ENCODE measurements around the gene MAP6D1.

MAP6D1 gene

DNA sequence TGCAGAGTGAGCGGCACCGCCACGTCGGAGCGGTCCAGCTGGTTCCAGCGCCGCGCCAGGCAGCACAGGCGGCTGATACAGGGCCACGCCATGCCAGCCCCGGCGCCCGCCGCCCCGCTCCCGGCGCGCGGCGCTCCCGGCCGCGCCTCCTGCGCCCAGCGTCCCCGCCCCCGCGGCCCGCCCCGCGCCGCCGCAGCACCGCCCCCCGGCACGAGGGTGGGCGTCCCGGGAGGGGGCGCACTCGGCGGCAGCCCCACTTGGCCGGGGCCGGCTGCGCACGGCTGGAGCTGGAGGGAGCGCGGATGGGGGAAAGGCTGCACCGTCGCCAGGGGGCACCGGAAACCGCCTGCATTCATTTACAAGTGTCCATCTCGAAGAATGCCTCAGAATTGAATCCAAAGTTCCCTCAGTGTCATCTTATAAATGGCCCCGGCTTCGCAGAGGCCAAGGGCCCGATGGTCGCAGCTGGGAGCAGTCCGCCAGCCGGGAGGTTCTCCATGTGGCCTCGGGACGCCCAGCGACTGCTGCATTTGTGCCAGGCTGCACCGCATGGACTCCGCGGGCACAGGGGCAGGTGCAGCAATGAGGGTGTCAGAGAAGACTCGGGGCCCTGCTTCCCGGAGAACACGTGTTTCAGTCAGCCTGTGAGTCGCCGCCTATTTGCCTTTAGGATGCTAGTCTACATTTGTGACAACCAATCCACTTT, at the start of gene MAP6D1:
MAP6D1 (minus strand) TSS at position 122 of the 706 bp plus-strand sequence; CDS start at position 92, 30 bp downstream.
- no peak for DNase-seq (ENCODE audit: low read depth)
- H3K4me3 ChIP-seq (ENCODE audit: low read depth, low read length), result peak within 1 kb of the TSS; percentile 62
- TF ChIP-seq, protein P1, sequence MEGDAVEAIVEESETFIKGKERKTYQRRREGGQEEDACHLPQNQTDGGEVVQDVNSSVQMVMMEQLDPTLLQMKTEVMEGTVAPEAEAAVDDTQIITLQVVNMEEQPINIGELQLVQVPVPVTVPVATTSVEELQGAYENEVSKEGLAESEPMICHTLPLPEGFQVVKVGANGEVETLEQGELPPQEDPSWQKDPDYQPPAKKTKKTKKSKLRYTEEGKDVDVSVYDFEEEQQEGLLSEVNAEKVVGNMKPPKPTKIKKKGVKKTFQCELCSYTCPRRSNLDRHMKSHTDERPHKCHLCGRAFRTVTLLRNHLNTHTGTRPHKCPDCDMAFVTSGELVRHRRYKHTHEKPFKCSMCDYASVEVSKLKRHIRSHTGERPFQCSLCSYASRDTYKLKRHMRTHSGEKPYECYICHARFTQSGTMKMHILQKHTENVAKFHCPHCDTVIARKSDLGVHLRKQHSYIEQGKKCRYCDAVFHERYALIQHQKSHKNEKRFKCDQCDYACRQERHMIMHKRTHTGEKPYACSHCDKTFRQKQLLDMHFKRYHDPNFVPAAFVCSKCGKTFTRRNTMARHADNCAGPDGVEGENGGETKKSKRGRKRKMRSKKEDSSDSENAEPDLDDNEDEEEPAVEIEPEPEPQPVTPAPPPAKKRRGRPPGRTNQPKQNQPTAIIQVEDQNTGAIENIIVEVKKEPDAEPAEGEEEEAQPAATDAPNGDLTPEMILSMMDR (IDR thresholded peaks at IDR 0.05; ENCODE audit: low read depth, low read length, missing control alignments), result peak; percentile 37

GRCh38 chr3:183873914-183874313, 48.5 kb upstream of the MAP6D1 start:
- H3K4me3 ChIP-seq (ENCODE audit: low read depth, low read length), result no peak overlapping the region
- DNase-seq (ENCODE audit: low read depth), result no peak
- TF ChIP-seq, protein P1 (IDR thresholded peaks at IDR 0.05; ENCODE audit: low read depth, low read length, missing control alignments), result no peak

GRCh38 chr3:183871541-183871940, 46.2 kb upstream of the MAP6D1 start:
- no peak for DNase-seq (ENCODE audit: low read depth)
- no peak overlapping the region for H3K4me3 ChIP-seq (ENCODE audit: low read depth, low read length)
- TF ChIP-seq, protein P1 (IDR thresholded peaks at IDR 0.05; ENCODE audit: low read depth, low read length, missing control alignments), result no peak

- DNase-seq (ENCODE audit: low read depth), result no peak
- TF ChIP-seq, protein P1 (IDR thresholded peaks at IDR 0.05; ENCODE audit: low read depth, low read length, missing control alignments), result no peak
- no peak overlapping the region for H3K4me3 ChIP-seq (ENCODE audit: low read depth, low read length)
These were observed 45.2 kb upstream of the MAP6D1 start for GRCh38 chr3:183870563-183870962.

DNA sequence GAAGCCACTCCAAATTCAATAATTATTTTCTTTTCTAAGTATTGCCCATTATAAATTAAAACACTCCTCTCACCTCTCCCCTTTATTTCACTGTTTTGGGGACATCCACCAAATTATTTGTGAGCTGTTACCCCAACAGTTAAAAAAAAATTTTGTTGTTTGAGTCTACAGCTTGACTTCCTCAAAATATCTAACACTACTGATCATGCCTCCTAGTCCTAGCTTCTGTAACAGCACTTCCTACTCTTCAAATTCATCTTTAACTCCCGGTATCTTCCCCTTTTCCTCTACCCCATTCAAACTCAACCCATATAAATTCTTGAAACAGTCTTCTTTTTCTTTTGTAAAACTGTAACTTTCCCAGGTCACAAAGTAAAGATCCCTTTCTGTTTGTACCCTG, 43.4 kb upstream of the MAP6D1 start:
- H3K4me3 ChIP-seq (ENCODE audit: low read depth, low read length), result no peak overlapping the region
- TF ChIP-seq, protein P1 (IDR thresholded peaks at IDR 0.05; ENCODE audit: low read depth, low read length, missing control alignments), result no peak
- DNase-seq (ENCODE audit: low read depth), result no peak

DNA sequence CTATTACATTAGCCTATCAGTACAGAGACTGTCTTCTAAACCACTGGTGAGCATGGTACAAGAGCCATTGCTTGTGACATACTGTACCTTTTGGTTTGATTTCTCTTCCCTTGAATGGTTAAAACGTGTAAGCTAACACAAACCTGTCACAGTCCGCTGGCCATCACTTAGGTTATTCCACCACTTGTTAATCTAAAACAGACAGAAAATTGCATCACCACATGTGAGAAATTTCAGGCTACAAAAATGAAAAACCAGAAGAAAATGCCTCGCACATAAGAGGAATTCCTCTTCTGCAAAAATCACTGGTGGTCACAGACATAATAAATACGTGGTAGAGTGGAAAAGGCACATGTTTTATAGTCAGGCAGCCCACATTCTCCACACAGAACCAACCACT, 37.2 kb upstream of the MAP6D1 start:
- H3K4me3 ChIP-seq (ENCODE audit: low read depth, low read length), result no peak overlapping the region
- TF ChIP-seq, protein P1 (IDR thresholded peaks at IDR 0.05; ENCODE audit: low read depth, low read length, missing control alignments), result no peak
- DNase-seq (ENCODE audit: low read depth), result no peak

DNA sequence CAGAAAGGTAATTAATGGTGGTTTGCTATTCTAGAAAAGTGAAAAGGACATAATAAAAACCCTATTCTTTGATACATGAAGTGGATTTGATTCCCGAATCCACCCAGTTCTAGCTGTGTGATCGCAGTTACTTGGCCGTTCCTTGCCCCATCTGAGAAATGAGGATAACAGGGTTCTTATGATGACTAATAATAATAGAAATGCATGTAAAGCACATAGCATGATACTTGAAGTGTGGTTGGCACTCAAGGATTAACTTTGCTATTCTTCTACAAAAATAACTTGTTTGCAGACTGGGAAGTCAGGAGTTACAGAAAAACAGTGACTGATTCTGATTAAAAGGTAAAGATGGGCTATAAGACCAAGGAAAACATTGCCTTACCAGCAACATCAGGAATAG, 32.5 kb upstream of the MAP6D1 start:
- TF ChIP-seq, protein P1 (IDR thresholded peaks at IDR 0.05; ENCODE audit: low read depth, low read length, missing control alignments), result no peak
- no peak overlapping the region for H3K4me3 ChIP-seq (ENCODE audit: low read depth, low read length)
- DNase-seq (ENCODE audit: low read depth), result no peak

Measured in GM12864 (cell line).